ENCODE data around the gene EXPH5.

DNA sequence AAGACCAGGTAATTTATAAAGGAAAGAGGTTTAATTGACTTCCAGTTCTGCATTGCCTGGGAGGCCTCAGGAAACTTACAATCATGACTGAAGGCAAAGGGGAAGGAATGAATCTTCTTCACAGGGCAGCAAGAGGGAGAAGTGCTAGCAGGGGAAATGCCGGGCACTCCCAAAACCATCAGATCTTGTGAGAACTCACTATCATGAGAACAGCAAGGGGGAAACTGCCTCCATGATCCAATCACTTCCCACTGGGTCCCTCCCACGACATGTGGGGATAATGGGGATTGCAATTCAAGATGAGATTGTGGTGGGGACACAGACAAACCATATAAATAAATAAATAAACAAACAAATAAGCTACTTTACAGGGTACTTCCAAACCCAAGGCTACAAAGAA is 28.8 kb upstream of the EXPH5 start:
- TF ChIP-seq CTCF (IDR thresholded peaks at IDR 0.05) = peak in 1 of 5 experiments; percentile 14
- no peak for TF ChIP-seq POLR2AphosphoS5 (IDR thresholded peaks at IDR 0.05)
- TF ChIP-seq POLR2A (IDR thresholded peaks at IDR 0.05) = no peak

Measured in transverse colon (tissue), 4 donors.